Neural cell (in vitro differentiated cells): ENCODE data around the gene VAV2.

ENCODE experiments used
- CTCF ChIP-seq: fragments of 450-650 bp; IDR thresholded peaks from 2 replicates; pipeline ENCODE4 v1.5.1; 2014; ENCODE audit warnings: antibody characterized with exemption, mild to moderate bottlenecking, moderate library complexity; ENCODE audit not compliant: poor library complexity, severe bottlenecking
- EP300 ChIP-seq: fragments of 450-650 bp; conservative IDR thresholded peaks from 2 replicates; pipeline ENCODE4 v1.6.1; 2014; ENCODE audit warnings: antibody characterized with exemption, mild to moderate bottlenecking, moderate library complexity; ENCODE audit not compliant: poor library complexity, severe bottlenecking
- EZH2 ChIP-seq: fragments of 200-600, 300-800 bp; shearing (Covaris generic), sonication (generic); IDR thresholded peaks from 2 replicates; pipeline ENCODE4 v1.6.1; 2014; ENCODE audit warnings: antibody characterized with exemption, low read length, borderline replicate concordance, mild to moderate bottlenecking; ENCODE audit not compliant: insufficient read depth, poor library complexity, severe bottlenecking
- MXI1 ChIP-seq: fragments of 450-650 bp; conservative IDR thresholded peaks from 2 replicates; pipeline ENCODE4 v1.6.1; 2014; ENCODE audit warnings: antibody characterized with exemption, mild to moderate bottlenecking; ENCODE audit not compliant: poor library complexity, severe bottlenecking
- POLR2AphosphoS5 ChIP-seq: IDR thresholded peaks from 2 replicates; pipeline ENCODE4 v1.6.1; 2012
- RAD21 ChIP-seq: fragments of 450-650 bp; conservative IDR thresholded peaks from 2 replicates; pipeline ENCODE4 v1.6.1; 2014; ENCODE audit warnings: antibody characterized with exemption, mild to moderate bottlenecking, moderate library complexity
- REST ChIP-seq: IDR thresholded peaks from 2 replicates; pipeline ENCODE4 v1.6.1; 2012; ENCODE audit warnings: borderline replicate concordance
- TAF1 ChIP-seq: IDR thresholded peaks from 2 replicates; pipeline ENCODE4 v1.6.1; 2012; ENCODE audit warnings: low read depth

GRCh38 chr9:133777871-133778270, 214.3 kb downstream of the VAV2 start:
- TF ChIP-seq POLR2AphosphoS5 (no peak), EZH2 (no peak), CTCF (no peak), TAF1 (no peak), REST (no peak), RAD21 (no peak), EP300 (no peak), MXI1 (no peak)
